GM23338 (cell line): ENCODE results near the gene VEGFB.

ENCODE experiments used
- POLR2AphosphoS5 ChIP-seq: IDR thresholded peaks from 2 replicates; pipeline ENCODE4 v1.6.1; 2016; ENCODE audit warnings: antibody characterized with exemption, low read depth
- REST ChIP-seq: IDR thresholded peaks from one replicate; pipeline ENCODE4 v1.6.1; 2018; ENCODE audit warnings: antibody characterized with exemption; ENCODE audit not compliant: unreplicated experiment
- TF ChIP-seq, protein P1 (sequence below), 2 experiments: fragments of 200-600 bp in 1 of 2; sonication (generic) in 1 of 2; conservative IDR thresholded peaks; 2 replicates each; pipeline versions ENCODE4 v1.5.1 to v1.6.1; 2016 to 2017; ENCODE audit warnings: antibody characterized with exemption in 2 of 2, low read depth in 2 of 2, mild to moderate bottlenecking in 2 of 2, moderate library complexity in 1 of 2

DNA sequence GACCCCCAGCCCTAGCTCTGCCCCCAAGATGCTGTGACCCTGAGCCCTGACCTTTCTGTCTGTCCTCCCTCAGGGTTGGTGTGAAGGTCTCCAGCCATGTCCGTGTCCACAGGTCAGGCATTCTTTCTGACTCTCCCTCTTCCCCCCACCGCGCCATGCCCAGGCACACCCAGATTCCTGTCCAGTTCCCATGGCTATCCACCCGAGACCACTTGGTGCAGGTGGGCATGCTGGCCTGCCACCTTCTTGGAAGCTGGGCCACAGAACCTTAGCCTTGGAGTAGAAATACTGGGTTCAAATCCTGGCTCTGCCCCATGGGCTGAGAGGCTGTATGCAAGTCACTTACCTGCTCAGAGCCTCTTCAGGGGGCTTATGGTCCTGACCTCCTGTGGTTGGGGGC lies 14.7 kb downstream of the VEGFB start:
- TF ChIP-seq, protein P1, sequence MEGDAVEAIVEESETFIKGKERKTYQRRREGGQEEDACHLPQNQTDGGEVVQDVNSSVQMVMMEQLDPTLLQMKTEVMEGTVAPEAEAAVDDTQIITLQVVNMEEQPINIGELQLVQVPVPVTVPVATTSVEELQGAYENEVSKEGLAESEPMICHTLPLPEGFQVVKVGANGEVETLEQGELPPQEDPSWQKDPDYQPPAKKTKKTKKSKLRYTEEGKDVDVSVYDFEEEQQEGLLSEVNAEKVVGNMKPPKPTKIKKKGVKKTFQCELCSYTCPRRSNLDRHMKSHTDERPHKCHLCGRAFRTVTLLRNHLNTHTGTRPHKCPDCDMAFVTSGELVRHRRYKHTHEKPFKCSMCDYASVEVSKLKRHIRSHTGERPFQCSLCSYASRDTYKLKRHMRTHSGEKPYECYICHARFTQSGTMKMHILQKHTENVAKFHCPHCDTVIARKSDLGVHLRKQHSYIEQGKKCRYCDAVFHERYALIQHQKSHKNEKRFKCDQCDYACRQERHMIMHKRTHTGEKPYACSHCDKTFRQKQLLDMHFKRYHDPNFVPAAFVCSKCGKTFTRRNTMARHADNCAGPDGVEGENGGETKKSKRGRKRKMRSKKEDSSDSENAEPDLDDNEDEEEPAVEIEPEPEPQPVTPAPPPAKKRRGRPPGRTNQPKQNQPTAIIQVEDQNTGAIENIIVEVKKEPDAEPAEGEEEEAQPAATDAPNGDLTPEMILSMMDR (conservative IDR thresholded peaks at IDR 0.05; ENCODE audit: low read depth in 2 of 2): no peak
- TF ChIP-seq POLR2AphosphoS5 (no peak), REST (no peak)
